Glutamatergic neuron (in vitro differentiated cells): ENCODE measurements around the gene CTSA. TPM values are rescaled to one million over a fixed set of nuclear protein-coding genes. Genes with fewer than 3 reads are reported as not detected.

Experiments
- DNase-seq: peaks from one replicate; pipeline ENCODE4 v3.0.0; 2022
- H3K27ac Mint-ChIP-seq: one replicate; pipeline ENCODE4 v1.8.0; 2020; ENCODE audit warnings: mild to moderate bottlenecking, mixed read lengths, inconsistent platforms; ENCODE audit not compliant: unreplicated experiment
- H3K27me3 Mint-ChIP-seq: one replicate; pipeline ENCODE4 v1.8.0; 2020; ENCODE audit warnings: mild to moderate bottlenecking, moderate library complexity, mixed read lengths, inconsistent platforms; ENCODE audit not compliant: unreplicated experiment
- H3K36me3 Mint-ChIP-seq: one replicate; pipeline ENCODE4 v1.8.0; 2020; ENCODE audit warnings: mild to moderate bottlenecking, mixed read lengths, inconsistent platforms; ENCODE audit not compliant: unreplicated experiment
- H3K4me1 Mint-ChIP-seq: one replicate; pipeline ENCODE4 v1.8.0; 2020; ENCODE audit warnings: mild to moderate bottlenecking, low read depth, mixed read lengths, inconsistent platforms; ENCODE audit not compliant: unreplicated experiment
- H3K4me3 Mint-ChIP-seq: one replicate; pipeline ENCODE4 v1.8.0; 2020; ENCODE audit warnings: mild to moderate bottlenecking, mixed read lengths, inconsistent platforms; ENCODE audit not compliant: unreplicated experiment
- H3K9me3 Mint-ChIP-seq: one replicate; pipeline ENCODE4 v1.8.0; 2020; ENCODE audit warnings: mild to moderate bottlenecking, moderate library complexity, mixed read lengths, inconsistent platforms; ENCODE audit not compliant: unreplicated experiment
- CTCF ChIP-seq: fragments of 200-600 bp; sonication (generic); IDR thresholded peaks from one replicate; pipeline ENCODE4 v1.5.0; 2021; ENCODE audit not compliant: partially characterized antibody, unreplicated experiment
- total RNA-seq: library from RNA; stranded (reverse); fragmentation: NEBNext Ultra II Directional; extraction: Animal tissue kit (Norgen Biotek cat#: 25700); gene quantifications from one replicate; pipeline ENCODE4 v1.2.1, GENCODE V29; 2021; ENCODE audit not compliant: unreplicated experiment

The CTSA gene
- total RNA-seq, 1 donor from 2014 or later, result 63.7 TPM

DNA sequence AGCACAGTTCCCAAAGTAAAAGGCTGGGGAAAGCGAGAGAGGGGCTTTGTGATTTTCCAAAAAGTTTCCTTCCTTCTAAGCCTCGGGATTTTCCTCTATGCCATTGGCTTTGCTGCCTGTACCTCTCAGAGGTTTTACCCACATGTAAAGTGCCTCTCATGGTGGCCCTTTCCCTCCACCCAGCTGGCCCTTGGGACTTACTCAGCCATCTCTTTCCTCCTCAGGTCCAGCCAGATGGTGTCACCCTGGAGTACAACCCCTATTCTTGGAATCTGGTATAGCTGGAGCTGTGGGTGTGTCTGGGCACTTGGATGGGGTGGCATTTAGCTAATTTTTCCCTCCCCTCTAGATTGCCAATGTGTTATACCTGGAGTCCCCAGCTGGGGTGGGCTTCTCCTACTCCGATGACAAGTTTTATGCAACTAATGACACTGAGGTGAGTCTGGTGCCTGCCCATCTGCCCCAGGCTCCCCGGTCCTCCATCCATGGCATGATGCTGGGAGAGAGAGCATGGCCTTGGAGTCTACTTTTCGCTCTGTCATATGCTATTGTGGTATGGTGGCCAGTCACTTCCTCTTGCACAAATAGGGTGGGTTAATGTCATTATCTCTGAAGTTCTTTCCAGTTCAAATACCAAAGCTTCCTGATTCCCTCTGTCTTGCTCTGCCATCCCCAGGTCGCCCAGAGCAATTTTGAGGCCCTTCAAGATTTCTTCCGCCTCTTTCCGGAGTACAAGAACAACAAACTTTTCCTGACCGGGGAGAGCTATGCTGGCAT lies 1.1 kb downstream of the CTSA start:
- peak overlapping the region; percentile 78 for H3K4me3 Mint-ChIP-seq
- no peak for TF ChIP-seq CTCF
- peaks cover 3% of the 10 kb centered on the region for H3K4me1 Mint-ChIP-seq
- no peak for DNase-seq
- peaks cover 9% of the 10 kb centered on the region for H3K27me3 Mint-ChIP-seq
- no peaks in the 10 kb centered on the region for H3K36me3 Mint-ChIP-seq
- no peak overlapping the region for H3K27ac Mint-ChIP-seq
- H3K9me3 Mint-ChIP-seq, result peaks cover 11% of the 10 kb centered on the region

DNA sequence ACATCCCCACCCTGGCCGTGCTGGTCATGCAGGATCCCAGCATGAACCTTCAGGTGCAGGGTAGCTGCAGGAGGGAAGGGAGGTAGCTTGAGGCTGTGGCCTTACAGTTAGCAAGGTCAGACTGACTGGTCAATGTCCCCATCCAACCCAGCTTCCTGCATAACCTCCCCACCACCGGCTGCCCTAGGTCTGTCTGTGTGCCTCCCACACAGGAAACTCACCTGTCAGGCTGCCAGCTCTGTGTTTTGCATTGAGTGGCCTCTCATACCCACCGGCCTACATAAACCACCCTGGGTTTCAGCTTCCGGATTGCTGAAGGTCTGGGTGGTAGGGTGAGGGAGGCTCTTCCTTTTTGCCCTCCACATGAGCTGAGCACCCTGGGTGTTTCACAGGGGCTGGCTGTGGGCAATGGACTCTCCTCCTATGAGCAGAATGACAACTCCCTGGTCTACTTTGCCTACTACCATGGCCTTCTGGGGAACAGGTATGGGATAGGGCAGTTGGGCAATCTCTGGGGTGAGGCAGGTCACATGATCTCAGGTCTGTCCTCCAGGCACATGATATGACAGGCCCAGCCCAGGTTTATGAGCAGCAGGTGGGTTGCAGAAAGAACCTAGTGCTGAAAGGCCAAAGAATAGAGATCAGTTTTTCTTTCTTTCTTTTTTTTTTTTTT lies 1.8 kb downstream of the CTSA start:
- no peak for DNase-seq
- Mint-ChIP-seq H3K36me3 (no peaks in the 10 kb centered on the region), H3K9me3 (peaks cover 11% of the 10 kb centered on the region), H3K4me1 (peaks cover 6% of the 10 kb centered on the region), H3K27me3 (peaks cover 13% of the 10 kb centered on the region), H3K27ac (no peak overlapping the region), H3K4me3 (peak overlapping the region; percentile 78)
- no peak for TF ChIP-seq CTCF

DNA sequence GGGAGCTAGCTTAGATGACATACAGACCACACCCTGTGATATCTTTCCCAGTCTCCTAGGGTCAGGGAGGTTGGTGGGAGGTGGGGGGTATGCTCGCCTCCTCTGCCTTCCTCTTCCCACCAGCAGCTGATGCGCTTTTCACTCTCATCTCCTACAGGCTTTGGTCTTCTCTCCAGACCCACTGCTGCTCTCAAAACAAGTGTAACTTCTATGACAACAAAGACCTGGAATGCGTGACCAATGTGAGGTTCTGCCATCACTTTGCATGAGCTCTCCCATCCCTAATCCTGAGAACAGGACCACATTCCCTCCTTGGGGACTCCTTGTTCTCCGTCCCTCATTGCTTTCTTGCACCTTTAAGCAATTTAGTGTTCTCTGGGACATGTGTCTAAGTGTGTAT lies 2.7 kb downstream of the CTSA start:
- no peak for DNase-seq
- no peak overlapping the region for H3K27ac Mint-ChIP-seq
- H3K4me1 Mint-ChIP-seq, result peaks cover 6% of the 10 kb centered on the region

DNA sequence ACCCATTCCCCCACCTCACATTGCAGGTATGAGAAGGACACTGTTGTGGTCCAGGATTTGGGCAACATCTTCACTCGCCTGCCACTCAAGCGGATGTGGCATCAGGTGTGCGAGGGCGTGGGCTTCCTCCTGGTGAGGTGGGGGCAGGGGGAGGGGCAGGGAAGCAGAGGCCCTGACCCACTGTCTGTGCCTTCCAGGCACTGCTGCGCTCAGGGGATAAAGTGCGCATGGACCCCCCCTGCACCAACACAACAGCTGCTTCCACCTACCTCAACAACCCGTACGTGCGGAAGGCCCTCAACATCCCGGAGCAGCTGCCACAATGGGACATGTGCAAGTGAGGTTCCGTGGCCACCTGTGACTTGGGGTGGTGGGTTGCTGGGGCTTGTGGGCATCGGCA lies 3.7 kb downstream of the CTSA start:
- Mint-ChIP-seq H3K4me3 (no peak overlapping the region), H3K9me3 (peaks cover 11% of the 10 kb centered on the region), H3K36me3 (no peaks in the 10 kb centered on the region), H3K27ac (no peak overlapping the region), H3K4me1 (peaks cover 8% of the 10 kb centered on the region), H3K27me3 (peaks cover 17% of the 10 kb centered on the region)
- TF ChIP-seq CTCF, result no peak
- DNase-seq, result no peak

More for the DNA sequence above, 2.7 kb downstream of the CTSA start:
- H3K4me3 Mint-ChIP-seq, result peak overlapping the region; percentile 28
- H3K9me3 Mint-ChIP-seq, result peaks cover 11% of the 10 kb centered on the region
- no peaks in the 10 kb centered on the region for H3K36me3 Mint-ChIP-seq
- no peak for TF ChIP-seq CTCF
- peaks cover 14% of the 10 kb centered on the region for H3K27me3 Mint-ChIP-seq

DNA sequence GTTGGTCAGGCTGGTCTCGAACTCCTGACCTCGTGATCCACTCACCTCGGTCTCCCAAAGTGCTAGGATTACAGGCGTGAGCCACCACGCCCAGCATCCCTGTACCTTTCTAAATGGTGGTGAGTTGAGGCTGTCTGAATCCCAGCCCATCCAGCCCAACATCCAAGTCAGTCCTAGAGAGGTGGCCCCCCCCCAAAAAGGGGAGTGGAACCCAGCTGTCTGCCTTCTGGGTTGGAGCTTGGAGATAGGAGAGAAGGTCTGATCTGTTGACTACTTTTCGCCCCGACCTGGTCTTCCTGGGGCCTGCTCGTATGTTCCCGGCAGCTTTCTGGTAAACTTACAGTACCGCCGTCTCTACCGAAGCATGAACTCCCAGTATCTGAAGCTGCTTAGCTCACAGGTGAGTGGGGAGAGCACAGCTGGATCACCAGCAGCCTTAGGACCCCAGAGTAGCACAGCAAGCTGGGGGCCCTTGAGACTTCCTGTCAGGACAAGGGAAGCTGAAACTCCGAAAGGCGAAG lies 5.6 kb downstream of the CTSA start:
- no peaks in the 10 kb centered on the region for H3K36me3 Mint-ChIP-seq
- peaks cover 13% of the 10 kb centered on the region for H3K27me3 Mint-ChIP-seq
- H3K9me3 Mint-ChIP-seq, result peaks cover 7% of the 10 kb centered on the region
- peaks cover 8% of the 10 kb centered on the region for H3K4me1 Mint-ChIP-seq
- no peak overlapping the region for H3K4me3 Mint-ChIP-seq
- DNase-seq, result no peak
- no peak overlapping the region for H3K27ac Mint-ChIP-seq
- no peak for TF ChIP-seq CTCF
